ENCODE results near the gene RIOK2.

RIOK2 gene

GRCh38 chr5:97121848-97122247 is 61.2 kb downstream of the RIOK2 start:
- no peak for DNase-seq

DNA sequence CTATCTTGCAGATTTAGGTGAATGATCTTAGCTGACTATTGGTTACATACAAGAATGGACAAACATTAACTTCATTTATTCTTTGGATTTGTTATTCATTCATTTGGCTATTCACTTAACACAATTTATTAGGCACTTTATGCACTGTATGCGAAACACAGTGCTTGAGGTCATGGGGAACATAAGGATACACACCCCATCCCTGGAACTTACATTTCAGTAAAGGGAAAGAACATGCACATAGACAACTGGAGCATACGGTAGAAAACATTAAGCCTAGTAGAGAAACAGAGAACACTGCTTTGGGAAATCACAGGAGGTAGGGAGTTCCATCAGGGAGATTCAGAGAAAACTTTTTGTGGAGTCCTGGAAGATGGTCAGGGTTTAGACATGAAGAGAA is 62.9 kb downstream of the RIOK2 start:
- no peak for DNase-seq

DNA sequence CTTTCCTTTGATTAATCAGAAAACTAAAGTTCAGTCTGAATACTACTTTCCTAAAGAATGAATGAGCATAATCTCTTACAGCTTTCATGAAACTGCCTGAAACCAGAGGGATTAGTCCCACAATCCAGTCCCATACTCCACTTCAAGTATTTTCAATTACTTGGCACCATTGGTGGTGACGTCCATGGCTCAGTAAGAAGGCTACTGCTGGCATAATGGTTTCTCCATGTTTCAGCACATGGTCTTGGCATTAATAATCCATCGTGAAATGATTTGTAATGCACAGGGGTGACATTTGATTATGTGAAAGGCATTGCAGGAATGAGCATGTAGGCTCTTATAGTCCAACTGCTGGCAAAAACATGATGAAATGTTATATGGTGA is 64.0 kb downstream of the RIOK2 start:
- no peak for DNase-seq

DNA sequence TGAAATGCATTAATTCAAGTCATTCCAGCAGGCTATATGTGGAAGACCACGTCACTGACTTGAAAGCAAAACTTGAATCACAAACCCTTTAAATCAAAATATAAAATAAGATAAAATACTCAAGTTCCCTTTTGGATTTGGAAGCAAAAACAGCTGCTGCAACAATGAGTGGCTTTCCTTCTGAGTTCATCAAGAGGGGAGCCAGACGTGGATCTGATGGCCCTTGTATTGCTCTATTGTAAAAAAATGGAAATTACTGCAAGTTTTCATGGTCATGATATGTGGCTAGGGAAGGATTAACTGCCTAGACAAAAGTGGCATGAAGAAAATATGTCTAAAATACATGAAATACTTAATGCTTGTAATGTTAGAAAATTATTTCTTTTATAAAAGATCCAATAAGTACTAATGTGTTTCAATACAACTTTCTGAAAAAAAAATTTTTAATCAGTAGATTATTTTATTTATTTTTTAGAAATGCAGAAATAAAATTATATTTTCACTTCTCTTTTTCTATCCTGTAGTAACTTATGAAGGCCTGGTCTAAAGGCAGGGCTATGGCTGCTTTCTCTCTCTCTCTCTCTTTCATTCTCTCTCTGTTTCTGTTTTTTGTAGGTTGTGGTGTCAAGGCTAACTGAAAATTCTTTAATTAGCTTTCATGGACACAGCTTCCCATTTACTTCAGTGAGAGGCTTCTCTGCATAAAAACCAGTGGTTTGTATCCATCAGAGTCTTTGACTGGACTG is 64.6 kb downstream of the RIOK2 start:
- DNase-seq = no peak

GRCh38 chr5:97115932-97116331 is 67.1 kb downstream of the RIOK2 start:
- DNase-seq = no peak

DNA sequence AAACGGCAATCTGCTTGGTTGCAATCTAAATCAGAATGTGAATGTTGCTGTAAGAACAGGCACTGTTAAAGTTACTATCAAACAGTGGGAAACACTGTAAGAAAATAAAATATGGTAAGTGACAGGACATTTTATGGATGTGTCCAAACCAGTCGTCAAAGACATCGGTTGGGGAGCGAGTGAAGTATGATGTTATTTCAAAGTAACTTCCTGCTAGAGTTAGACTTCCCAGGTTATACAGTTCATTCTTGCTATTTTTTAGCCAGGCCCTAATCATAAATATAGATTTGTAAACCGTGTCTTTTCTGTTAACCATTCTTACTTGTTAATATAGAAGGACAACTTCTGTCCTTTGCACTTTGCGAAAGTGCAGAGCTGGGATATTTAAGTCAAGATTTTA is 70.8 kb downstream of the RIOK2 start:
- no peak for DNase-seq

DNA sequence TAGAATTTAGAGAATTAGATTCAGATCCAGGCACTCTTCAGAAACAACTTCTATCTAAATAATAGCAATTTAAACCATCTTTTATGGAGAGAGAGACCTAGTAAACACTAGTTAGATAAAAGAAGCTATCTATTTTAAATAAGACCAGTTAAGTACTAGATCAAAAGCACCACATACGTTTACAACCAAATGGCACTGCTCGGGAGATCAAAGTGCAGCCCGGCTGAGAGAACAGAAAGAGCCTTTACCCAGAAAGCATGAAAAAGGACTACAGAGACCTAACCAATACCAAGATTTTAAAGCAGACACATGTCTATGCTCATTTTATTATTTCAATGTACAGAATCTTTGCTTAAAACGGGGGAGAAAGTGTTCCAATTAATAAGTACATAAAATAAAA is 71.4 kb downstream of the RIOK2 start:
- DNase-seq = no peak

DNA sequence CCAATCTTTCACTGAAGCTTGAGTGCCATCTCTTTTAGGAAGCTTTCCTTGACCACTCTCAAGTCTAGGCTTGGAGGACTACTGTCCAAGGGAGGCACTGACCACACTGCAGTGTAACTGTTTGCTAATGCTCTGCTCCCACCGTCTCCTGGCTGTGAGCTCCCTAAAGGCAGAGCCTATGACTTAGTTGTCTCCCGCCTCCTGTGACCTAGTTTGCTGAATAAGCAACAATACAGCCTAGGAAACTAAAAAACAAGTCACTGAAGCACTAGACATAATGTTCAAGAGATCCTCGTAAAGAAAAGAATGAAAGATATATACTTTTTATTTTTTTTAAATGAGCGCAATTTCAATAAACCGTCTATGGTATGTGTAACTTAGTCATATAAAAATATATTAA is 72.0 kb downstream of the RIOK2 start:
- no peak for DNase-seq
